HG03469 (cell line): ENCODE data around the gene MARCHF3.
"Not testable (repeated sequence)": the region's sequence is repeated elsewhere in the genome, so short reads cannot be mapped to it uniquely, and the experiment has no call there.

ENCODE experiments used
- ATAC-seq: cut with Tn5 transposase; IDR thresholded peaks from one replicate; pipeline ENCODE4 v1.9.1; 2021; ENCODE audit warnings: mild to moderate bottlenecking, moderate library complexity, moderate number of reproducible peaks; ENCODE audit not compliant: unreplicated experiment

MARCHF3 gene, protein sequence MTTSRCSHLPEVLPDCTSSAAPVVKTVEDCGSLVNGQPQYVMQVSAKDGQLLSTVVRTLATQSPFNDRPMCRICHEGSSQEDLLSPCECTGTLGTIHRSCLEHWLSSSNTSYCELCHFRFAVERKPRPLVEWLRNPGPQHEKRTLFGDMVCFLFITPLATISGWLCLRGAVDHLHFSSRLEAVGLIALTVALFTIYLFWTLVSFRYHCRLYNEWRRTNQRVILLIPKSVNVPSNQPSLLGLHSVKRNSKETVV

GRCh38 chr5:127030259-127031146 is at the start of gene MARCHF3:
MARCHF3 (minus strand) TSS chr5:127030558; CDS start chr5:126918171, 112,387 bp downstream.
- ATAC-seq = peak; percentile 95

GRCh38 chr5:127079994-127080491 is 49.7 kb upstream of the MARCHF3 start:
- ATAC-seq = no peak

DNA sequence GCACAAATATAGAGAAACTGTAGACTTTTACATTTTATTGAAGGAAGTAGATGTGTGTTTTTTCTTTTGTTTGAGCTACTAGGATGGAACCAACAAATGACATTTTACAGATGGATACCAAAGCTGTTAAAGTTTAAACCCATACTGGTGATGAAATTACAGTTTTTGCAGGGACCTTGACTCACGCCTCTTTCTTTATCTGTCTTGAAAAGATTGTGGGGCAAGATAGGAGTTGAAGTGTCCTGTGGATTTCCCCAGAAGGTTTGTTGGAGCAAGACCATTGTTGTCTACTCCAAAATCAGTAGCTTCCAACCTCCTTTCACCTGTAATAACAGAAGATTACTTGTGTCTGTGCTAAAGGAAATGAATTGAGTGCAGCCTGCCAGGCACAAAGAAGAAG is 47.0 kb upstream of the MARCHF3 start:
- ATAC-seq = no peak

GRCh38 chr5:127076315-127077129 is 46.2 kb upstream of the MARCHF3 start:
- no peak for ATAC-seq

DNA sequence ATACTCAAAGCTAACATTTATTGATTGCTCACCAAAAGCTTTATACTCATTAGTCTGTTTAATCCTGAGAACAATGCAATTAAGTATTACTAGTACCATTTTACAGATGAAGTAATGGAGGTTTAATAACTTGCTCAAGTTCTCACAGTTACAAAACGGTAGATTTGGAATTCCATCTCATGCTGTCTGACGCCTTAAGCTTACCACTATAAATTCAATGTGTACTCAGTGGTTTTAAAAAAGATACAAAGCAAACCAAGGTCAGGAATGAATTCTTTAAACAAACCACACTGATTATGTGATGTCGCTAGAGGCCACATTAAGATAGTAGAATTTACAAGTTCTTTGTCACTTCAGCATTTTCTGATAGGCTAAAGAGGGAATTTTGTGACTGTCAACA is 44.1 kb upstream of the MARCHF3 start:
- ATAC-seq = no peak

DNA sequence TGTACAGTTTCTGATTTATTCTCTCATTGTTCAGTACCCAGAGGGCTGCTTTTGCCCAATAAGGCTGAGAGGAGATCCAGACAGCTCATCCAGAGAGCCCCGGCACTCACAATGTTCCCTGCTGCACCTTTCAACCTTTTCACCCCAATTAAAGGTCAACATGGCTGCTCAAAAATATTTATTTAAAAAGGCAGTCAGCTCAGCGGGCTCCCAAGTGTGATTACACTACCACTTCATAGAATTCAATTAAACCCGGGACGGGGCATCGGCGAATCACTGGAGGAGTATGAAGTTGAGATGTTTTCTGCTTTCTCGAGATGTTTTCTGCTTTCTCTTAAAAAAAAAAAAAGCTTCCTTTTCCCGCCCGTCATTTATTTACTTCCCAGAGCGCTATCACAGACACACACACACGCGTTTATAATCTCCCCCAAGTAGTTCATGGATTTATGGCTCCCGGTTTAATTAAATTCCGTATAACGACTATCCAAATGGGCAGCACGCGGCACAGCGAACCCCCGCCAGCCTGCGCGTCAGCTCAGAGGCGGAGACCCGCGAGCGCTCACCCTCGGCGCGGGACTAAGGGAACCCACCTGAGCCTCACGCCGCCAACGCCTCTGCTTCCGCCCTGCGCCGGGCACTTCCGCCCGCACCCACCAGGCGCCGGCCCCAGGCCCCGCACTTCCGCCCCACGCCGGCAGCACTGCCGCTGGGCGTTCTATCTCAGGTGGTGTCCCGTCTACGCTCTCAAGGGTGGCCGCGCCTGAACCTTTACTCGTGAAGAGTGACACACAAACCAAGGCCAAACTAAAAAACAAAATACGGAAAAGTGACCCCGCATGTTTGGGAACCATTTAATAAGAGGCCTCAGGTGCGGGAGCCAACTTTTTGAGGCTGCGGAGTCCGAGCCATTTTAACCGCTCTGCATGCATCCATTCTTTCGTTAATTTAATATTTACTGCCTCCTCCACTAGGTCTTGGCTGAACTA is 42.8 kb upstream of the MARCHF3 start, which contains the start of gene C5orf63:
TSS of gene C5orf63 (minus strand) at position 642 of the 986 bp plus-strand sequence. CDS start 14,507 bp downstream, outside the sequence.
- ATAC-seq = peak; percentile 97

GRCh38 chr5:127070243-127070642 is 39.9 kb upstream of the MARCHF3 start:
- ATAC-seq = no peak

DNA sequence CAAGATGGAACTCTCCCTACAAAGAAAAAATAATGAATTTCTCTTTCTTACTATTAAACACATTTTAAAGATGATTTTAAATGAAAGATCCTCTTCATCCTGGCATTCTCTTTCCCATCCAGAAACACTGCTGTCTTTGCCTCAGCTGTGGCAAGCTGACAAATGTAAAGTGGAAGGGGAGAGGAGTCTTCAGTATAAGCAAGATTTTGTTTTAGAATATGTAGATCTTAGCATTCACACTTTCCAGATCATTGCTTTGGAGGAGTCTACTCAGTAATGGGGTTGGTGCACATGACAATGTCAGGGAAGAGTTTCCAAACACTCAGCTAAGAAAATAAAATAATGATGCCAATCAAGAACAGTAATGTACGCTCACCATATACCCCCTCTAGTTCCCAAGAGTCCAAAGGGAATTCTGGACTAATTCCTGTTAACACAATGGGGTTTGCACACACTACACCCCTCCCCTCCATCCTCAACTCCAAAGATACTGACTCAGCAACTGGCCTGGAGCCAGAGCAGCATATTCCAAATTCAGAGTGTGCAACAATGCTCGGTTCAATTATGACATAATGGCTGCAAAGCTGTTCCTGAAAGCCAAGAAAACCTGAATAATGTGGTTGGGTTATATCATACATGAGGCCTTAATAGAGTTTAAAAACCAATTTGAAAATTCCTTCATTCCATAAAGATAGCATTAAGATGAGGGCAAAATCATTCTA is 38.3 kb upstream of the MARCHF3 start:
- ATAC-seq = no peak

GRCh38 chr5:127066721-127067120 is 36.4 kb upstream of the MARCHF3 start:
- ATAC-seq = no peak

- no peak for ATAC-seq
Observed at GRCh38 chr5:127064253-127064840, 34.0 kb upstream of the MARCHF3 start.

DNA sequence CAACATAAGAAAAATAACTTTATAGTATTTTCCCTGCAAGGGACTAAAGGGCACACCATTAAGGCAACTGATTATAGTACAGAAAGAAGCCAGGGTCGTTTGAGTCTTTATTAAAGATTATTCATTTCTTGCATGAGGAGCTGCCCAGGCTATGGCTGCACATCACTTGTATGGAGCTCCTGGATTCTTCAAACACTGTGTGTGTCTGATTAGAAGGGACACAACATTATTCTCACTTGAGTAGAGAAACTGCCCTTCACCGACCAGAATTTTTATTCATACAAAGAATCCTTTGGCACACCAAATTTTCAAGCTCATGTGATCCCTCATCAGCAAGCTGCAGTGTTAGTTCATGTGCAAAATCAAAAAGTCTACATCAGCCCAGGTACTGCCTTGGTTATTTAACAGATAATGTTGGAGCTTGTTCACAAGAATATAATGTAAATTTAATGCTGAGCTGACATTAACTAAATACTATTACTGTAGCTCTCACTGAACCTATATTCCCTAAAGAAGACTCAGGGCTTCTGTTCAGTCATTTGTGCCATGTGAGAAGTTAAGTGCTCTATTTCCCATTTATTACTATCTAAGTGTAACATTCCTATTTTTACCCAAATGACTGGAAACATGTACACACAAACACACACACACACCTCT is 33.0 kb upstream of the MARCHF3 start:
- no peak for ATAC-seq

- no peak for ATAC-seq
Observed at GRCh38 chr5:127061956-127062355, 31.6 kb upstream of the MARCHF3 start.

DNA sequence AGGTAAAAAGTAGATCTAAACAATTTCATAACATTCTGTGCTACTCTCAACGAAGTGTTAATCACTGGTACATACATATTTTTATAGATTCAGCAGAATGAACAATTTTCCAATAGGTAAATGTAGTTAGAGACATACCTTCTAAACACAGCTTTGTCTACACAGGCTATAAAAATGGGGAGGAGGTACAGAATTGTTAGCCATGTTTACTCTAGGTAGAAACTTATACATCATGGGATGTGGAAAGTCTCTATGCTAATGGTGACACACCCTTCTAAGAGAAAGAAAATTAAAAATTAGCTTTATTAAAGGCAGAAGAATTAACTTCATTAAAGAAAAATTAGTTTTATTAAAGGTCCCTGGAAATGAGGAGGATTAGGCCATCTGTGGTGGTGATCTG is 31.2 kb upstream of the MARCHF3 start:
- no peak for ATAC-seq

DNA sequence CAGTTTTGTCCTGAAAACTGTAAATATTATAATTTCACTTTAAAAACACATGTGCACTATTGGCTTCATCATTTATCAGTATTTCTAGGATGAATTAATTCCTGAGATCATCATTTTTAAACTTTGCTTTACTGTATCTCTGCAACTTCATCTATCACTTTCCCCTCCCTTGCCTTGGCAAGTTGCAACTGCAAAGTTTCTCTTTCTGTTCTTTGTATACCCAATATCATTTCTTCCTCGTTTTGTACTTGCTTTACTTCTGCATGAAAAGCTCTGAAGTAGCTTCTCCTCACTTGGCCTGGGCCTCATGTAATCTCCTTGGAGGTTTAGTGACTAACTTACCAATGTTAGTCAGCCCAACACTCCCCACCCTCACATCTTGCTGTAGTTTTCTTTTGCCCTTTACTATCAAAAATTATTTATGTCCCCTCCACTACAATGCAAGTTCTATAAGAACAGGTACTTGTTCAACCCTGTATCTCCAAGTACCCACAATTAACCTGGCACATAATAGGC is 30.2 kb upstream of the MARCHF3 start:
- no peak for ATAC-seq

GRCh38 chr5:127056896-127057295 is 26.5 kb upstream of the MARCHF3 start:
- ATAC-seq = no peak

GRCh38 chr5:127055880-127056653 is 25.7 kb upstream of the MARCHF3 start:
- ATAC-seq = no peak

- not testable (repeated sequence) for ATAC-seq
Observed at GRCh38 chr5:127053551-127053950, 23.2 kb upstream of the MARCHF3 start.
